Colonic mucosa (tissue), 4 donors: Measurements from ENCODE around the gene USP31. TPM values are rescaled to one million over a fixed set of nuclear protein-coding genes. Genes with fewer than 3 reads are reported as not detected.

Source experiments
- DNase-seq: peaks from one replicate; pipeline ENCODE4 v3.0.0-alpha.2; 2020
- H3K27ac ChIP-seq: fragments of 200-600 bp; one replicate; pipeline ENCODE4 v1.8.0; 2021
- H3K27me3 ChIP-seq: fragments of 200-600 bp; one replicate; pipeline ENCODE4 v1.8.0; 2021
- H3K36me3 ChIP-seq: fragments of 200-600 bp; one replicate; pipeline ENCODE4 v1.8.0; 2021
- H3K4me1 ChIP-seq: fragments of 200-600 bp; one replicate; pipeline ENCODE4 v1.8.0; 2021; ENCODE audit warnings: mild to moderate bottlenecking
- H3K4me3 ChIP-seq: fragments of 200-600 bp; one replicate; pipeline ENCODE4 v1.8.0; 2021
- H3K9ac ChIP-seq, 2 donors: one replicate each; pipeline ENCODE4 v1.7.0; 2013; ENCODE audit warnings: control low read depth in 2 of 2, low read depth in 2 of 2, low read length in 2 of 2
- H3K9me3 ChIP-seq: fragments of 200-600 bp; one replicate; pipeline ENCODE4 v1.8.0; 2021
- intact Hi-C: fragments of 100-400 bp; cut with DNase I; formaldehyde crosslinking; loops from one replicate; pipeline ENCODE4 v1.14.1; 2022
- total RNA-seq, 2 donors: library from RNA; stranded (reverse); fragmentation: NEBNext Ultra II Directional in 1 of 2; extraction: Animal tissue kit (Norgen Biotek cat#: 25700) in 1 of 2; gene quantifications; one replicate each; pipeline ENCODE4 v1.2.1, GENCODE V29; 2021
- TF ChIP-seq, protein P1 (sequence below): fragments of 200-600 bp; IDR thresholded peaks from one replicate; pipeline ENCODE4 v1.8.0; 2022; ENCODE audit warnings: antibody characterized with exemption, mild to moderate bottlenecking
- donor health status: healthy.
- donor health status: DM: no; HTN: no; CAD: no.
- donor health status: DM: no; HTN: no; CAD: no.

Gene USP31
- total RNA-seq, 2 donors from 2014 or later = 5.9 to 9.8 TPM

DNA sequence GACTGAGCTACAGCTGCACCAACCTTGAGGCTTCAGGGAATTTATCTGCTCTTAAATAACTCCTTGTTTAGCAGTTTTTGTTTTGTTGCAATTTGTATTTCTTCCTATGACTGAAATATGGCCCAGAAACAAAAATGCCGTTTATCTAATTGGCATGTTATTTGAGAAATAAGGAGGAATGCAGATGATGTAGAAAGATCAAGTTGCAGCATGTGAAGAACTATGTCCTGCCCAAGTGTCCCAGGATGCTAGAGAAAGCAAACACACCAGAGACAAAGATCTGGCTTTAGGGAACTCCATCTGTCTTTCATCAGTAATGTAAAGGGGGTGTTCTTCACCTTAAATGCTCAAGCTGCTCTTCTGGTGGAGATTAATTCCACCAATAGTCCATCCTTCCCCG is 29.7 kb downstream of the USP31 start:
- DNase-seq = no peak
- H3K4me1 ChIP-seq = no peaks in the 10 kb centered on the region
- TF ChIP-seq, protein P1, sequence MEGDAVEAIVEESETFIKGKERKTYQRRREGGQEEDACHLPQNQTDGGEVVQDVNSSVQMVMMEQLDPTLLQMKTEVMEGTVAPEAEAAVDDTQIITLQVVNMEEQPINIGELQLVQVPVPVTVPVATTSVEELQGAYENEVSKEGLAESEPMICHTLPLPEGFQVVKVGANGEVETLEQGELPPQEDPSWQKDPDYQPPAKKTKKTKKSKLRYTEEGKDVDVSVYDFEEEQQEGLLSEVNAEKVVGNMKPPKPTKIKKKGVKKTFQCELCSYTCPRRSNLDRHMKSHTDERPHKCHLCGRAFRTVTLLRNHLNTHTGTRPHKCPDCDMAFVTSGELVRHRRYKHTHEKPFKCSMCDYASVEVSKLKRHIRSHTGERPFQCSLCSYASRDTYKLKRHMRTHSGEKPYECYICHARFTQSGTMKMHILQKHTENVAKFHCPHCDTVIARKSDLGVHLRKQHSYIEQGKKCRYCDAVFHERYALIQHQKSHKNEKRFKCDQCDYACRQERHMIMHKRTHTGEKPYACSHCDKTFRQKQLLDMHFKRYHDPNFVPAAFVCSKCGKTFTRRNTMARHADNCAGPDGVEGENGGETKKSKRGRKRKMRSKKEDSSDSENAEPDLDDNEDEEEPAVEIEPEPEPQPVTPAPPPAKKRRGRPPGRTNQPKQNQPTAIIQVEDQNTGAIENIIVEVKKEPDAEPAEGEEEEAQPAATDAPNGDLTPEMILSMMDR = no peak
- H3K9me3 ChIP-seq = no peaks in the 10 kb centered on the region
- H3K36me3 ChIP-seq = no peaks in the 10 kb centered on the region
- no peaks in the 10 kb centered on the region for H3K27me3 ChIP-seq
- intact Hi-C loops = no loop called here
- H3K27ac ChIP-seq = no peak overlapping the region
- H3K9ac ChIP-seq = no peak overlapping the region
- no peak overlapping the region for H3K4me3 ChIP-seq

- Histone ChIP-seq H3K36me3 (no peaks in the 10 kb centered on the region), H3K4me3 (no peak overlapping the region), H3K27ac (no peak overlapping the region), H3K9me3 (no peaks in the 10 kb centered on the region), H3K27me3 (no peaks in the 10 kb centered on the region), H3K4me1 (no peaks in the 10 kb centered on the region), H3K9ac (no peak overlapping the region)
- TF ChIP-seq, protein P1 = no peak
- intact Hi-C loops = no loop called here
- no peak for DNase-seq
Observed at GRCh38 chr16:23114131-23114904, 34.9 kb downstream of the USP31 start.

DNA sequence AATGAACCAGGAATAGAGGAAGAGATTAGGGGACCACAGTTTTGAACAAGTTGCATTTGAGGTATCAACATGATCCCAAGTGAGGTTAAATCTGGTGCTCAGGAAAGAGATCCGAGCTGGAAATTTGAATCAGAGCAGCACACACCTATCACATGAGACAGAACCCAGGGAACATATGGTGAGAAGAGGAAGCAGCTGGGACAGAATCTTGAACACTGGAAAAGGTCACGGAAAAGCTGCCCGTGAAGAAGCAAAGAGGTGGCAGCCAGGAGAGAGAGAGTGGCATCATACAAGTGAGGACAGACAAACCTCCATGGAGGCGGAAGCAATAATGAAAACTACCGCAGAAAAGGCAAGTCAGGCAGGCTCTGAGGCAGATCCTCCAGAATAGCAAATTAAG is 36.1 kb downstream of the USP31 start:
- DNase-seq = no peak
- Histone ChIP-seq H3K4me3 (no peak overlapping the region), H3K9ac (no peak overlapping the region), H3K4me1 (no peaks in the 10 kb centered on the region), H3K27me3 (no peaks in the 10 kb centered on the region), H3K27ac (no peak overlapping the region), H3K9me3 (no peaks in the 10 kb centered on the region), H3K36me3 (no peaks in the 10 kb centered on the region)
- TF ChIP-seq, protein P1 = no peak
- intact Hi-C loops = no loop called here

DNA sequence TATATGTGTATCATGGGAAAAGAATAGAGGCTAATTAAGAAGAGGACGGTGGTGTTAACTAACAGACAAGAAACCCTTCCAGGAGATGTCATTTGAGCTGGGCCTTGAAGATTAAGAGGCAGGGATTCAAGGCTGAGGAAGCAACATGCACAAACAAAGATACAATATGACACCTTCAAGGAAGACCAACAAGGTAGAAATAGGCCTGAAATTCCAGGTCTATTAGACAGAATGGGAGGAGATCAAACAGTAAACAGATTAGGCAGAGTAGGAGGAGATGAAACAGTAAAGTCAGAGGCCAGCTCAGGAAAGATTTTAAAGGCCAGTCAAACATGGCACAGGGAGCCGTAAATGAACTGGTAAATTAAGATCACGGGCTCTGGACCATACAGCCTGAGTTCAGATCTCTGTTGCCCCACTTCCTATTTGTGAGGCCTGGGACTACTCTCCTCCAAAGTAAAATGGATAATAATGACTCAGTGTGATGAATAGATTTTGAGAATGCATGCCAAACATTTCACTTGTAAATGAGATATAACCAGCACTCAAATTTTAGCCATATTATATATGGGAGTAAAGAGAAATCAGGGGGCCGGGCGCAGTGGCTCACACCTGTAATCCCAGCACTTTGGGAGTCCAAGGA is 38.9 kb downstream of the USP31 start:
- Histone ChIP-seq H3K27ac (no peak overlapping the region), H3K4me1 (no peaks in the 10 kb centered on the region), H3K27me3 (no peaks in the 10 kb centered on the region), H3K9me3 (no peaks in the 10 kb centered on the region), H3K9ac (no peak overlapping the region), H3K4me3 (no peak overlapping the region), H3K36me3 (no peaks in the 10 kb centered on the region)
- TF ChIP-seq, protein P1 = no peak
- DNase-seq = no peak
- intact Hi-C loops = no loop called here

DNA sequence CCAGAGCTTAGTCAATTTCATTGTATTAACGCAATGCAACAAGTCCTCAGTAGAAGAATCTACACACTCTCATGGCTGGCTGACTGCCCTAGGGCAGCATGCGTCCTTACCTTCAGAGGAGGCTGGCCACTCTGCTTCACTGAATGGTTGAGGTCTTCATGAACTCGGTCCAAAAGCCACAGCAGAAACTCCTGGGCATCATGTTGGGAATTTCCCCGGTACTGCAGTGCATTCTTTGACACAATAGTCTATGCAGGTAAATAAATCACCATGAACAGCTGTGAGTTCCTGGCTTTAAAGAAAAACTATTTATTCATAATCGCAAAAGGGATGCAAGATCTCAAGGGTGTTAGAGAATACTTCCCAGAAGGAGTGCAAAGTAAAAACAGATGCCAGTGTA is 41.3 kb downstream of the USP31 start:
- Histone ChIP-seq H3K27ac (no peak overlapping the region), H3K9me3 (no peaks in the 10 kb centered on the region)
- TF ChIP-seq, protein P1 = no peak

More for the DNA sequence above, 41.3 kb downstream of the USP31 start:
- no peak overlapping the region for H3K9ac ChIP-seq
- H3K4me1 ChIP-seq = no peaks in the 10 kb centered on the region
- no peak overlapping the region for H3K4me3 ChIP-seq
- H3K27me3 ChIP-seq = no peaks in the 10 kb centered on the region
- DNase-seq = no peak
- intact Hi-C loops = no loop called here
- no peaks in the 10 kb centered on the region for H3K36me3 ChIP-seq
